Suprapubic skin (tissue), 4 donors: ENCODE data around the gene BAIAP2L2. TPM values are rescaled to one million over a fixed set of nuclear protein-coding genes. Genes with fewer than 3 reads are reported as not detected.

Source experiments
- DNase-seq, 2 donors: peaks; one replicate each; pipeline ENCODE4 v3.0.0-alpha.2; 2019; ENCODE audit warnings: low spot score in 2 of 2
- H3K27ac ChIP-seq: fragments of 200-600 bp; sonication (generic); one replicate; pipeline ENCODE4 v1.5.1; 2019
- H3K27me3 ChIP-seq: fragments of 200-600 bp; sonication (generic); one replicate; pipeline ENCODE4 v1.5.1; 2019
- H3K36me3 ChIP-seq: fragments of 200-600 bp; sonication (generic); one replicate; pipeline ENCODE4 v1.5.1; 2019
- H3K4me1 ChIP-seq: fragments of 200-600 bp; sonication (generic); one replicate; pipeline ENCODE4 v1.5.1; 2019
- H3K4me3 ChIP-seq: fragments of 200-600 bp; sonication (generic); one replicate; pipeline ENCODE4 v1.5.1; 2019; ENCODE audit warnings: mild to moderate bottlenecking
- H3K9me3 ChIP-seq: fragments of 200-600 bp; sonication (generic); one replicate; pipeline ENCODE4 v1.5.1; 2019
- CTCF ChIP-seq, 2 donors: fragments of 200-600 bp in 1 of 2; fragments of 450-650 bp in 1 of 2; sonication (generic) in 1 of 2; IDR thresholded peaks; one replicate each; pipeline ENCODE4 v1.5.1; 2016 to 2019; ENCODE audit warnings: antibody characterized with exemption in 2 of 2, mild to moderate bottlenecking in 1 of 2, moderate library complexity in 1 of 2
- EP300 ChIP-seq: sonication (generic); formaldehyde crosslinking; IDR thresholded peaks from one replicate; pipeline ENCODE4 v1.6.1; 2017; ENCODE audit warnings: antibody characterized with exemption
- POLR2A ChIP-seq, 2 donors: fragments of 450-650 bp; IDR thresholded peaks; one replicate each; pipeline ENCODE4 v1.6.1; 2017; ENCODE audit warnings: antibody characterized with exemption in 2 of 2, mild to moderate bottlenecking in 2 of 2, moderate library complexity in 2 of 2
- POLR2AphosphoS5 ChIP-seq, 3 donors: sonication (generic); formaldehyde crosslinking; IDR thresholded peaks; one replicate each; pipeline ENCODE4 v1.6.1; 2017; ENCODE audit warnings: antibody characterized with exemption in 3 of 3
- WGBS: methylation state at CpG from one replicate; pipeline ENCODE4 v1.1.5; 2018; 5-methylcytosine and 5-hydroxymethylcytosine counted together
- total RNA-seq, 4 donors: library from RNA; depleted of rRNA; stranded (reverse); fragments of >200 nt; gene quantifications; one replicate each; pipeline ENCODE4 v1.1.0, GENCODE V29; 2016

Gene BAIAP2L2
- total RNA-seq, 4 donors from 2014 or later, result 0.49 to 1.7 (median 1.6) TPM

GRCh38 chr22:38088629-38089473, 21.6 kb downstream of the BAIAP2L2 start:
- Histone ChIP-seq H3K9me3 (no peaks in the 10 kb centered on the region), H3K4me1 (peaks cover 13% of the 10 kb centered on the region), H3K36me3 (peaks cover 8% of the 10 kb centered on the region), H3K4me3 (peak overlapping the region; percentile 44), H3K27me3 (peaks cover 8% of the 10 kb centered on the region), H3K27ac (no peak overlapping the region)
- DNase-seq, result no peak
- TF ChIP-seq EP300 (no peak), CTCF (IDR thresholded peaks at IDR 0.05) (no peak), POLR2A (IDR thresholded peaks at IDR 0.05) (no peak), POLR2AphosphoS5 (IDR thresholded peaks at IDR 0.05) (no peak)
- WGBS, result 69% methylated on average over 2 of the region's 85 CpGs

GRCh38 chr22:38087855-38088254, 22.6 kb downstream of the BAIAP2L2 start:
- H3K4me3 ChIP-seq, result no peak overlapping the region
- no peak for TF ChIP-seq CTCF (IDR thresholded peaks at IDR 0.05)
- TF ChIP-seq POLR2A (IDR thresholded peaks at IDR 0.05), result no peak
- TF ChIP-seq EP300, result no peak
- no peak for TF ChIP-seq POLR2AphosphoS5 (IDR thresholded peaks at IDR 0.05)
- H3K27me3 ChIP-seq, result peaks cover 9% of the 10 kb centered on the region
- H3K9me3 ChIP-seq, result no peaks in the 10 kb centered on the region
- DNase-seq, result no peak
- no peak overlapping the region for H3K27ac ChIP-seq
- peaks cover 15% of the 10 kb centered on the region for H3K4me1 ChIP-seq
- peaks cover 8% of the 10 kb centered on the region for H3K36me3 ChIP-seq
- WGBS, result 88% methylated on average over 12 of the region's 12 CpGs

- Histone ChIP-seq H3K27ac (no peak overlapping the region), H3K9me3 (no peaks in the 10 kb centered on the region), H3K36me3 (peaks cover 8% of the 10 kb centered on the region), H3K4me3 (no peak overlapping the region), H3K27me3 (peaks cover 18% of the 10 kb centered on the region), H3K4me1 (peaks cover 24% of the 10 kb centered on the region)
- WGBS, result 73% methylated on average over 7 of the region's 13 CpGs
- no peak for TF ChIP-seq EP300
- no peak for TF ChIP-seq POLR2A (IDR thresholded peaks at IDR 0.05)
- TF ChIP-seq CTCF (IDR thresholded peaks at IDR 0.05), result no peak
- no peak for TF ChIP-seq POLR2AphosphoS5 (IDR thresholded peaks at IDR 0.05)
- no peak for DNase-seq
Observed at GRCh38 chr22:38086942-38087341, 23.5 kb downstream of the BAIAP2L2 start.

GRCh38 chr22:38086001-38086845, 24.3 kb downstream of the BAIAP2L2 start:
- peaks cover 26% of the 10 kb centered on the region for H3K27me3 ChIP-seq
- TF ChIP-seq POLR2AphosphoS5 (IDR thresholded peaks at IDR 0.05) (no peak), EP300 (no peak), CTCF (IDR thresholded peaks at IDR 0.05) (no peak), POLR2A (IDR thresholded peaks at IDR 0.05) (no peak)
- WGBS, result 93% methylated on average over 11 of the region's 25 CpGs
- no peak overlapping the region for H3K4me3 ChIP-seq
- peak in 1 of 2 donors; percentile 61 for DNase-seq
- no peaks in the 10 kb centered on the region for H3K9me3 ChIP-seq
- H3K27ac ChIP-seq, result no peak overlapping the region
- H3K36me3 ChIP-seq, result peaks cover 8% of the 10 kb centered on the region
- peaks cover 32% of the 10 kb centered on the region for H3K4me1 ChIP-seq

- 77% methylated on average over 5 of the region's 5 CpGs for WGBS
- peaks cover 8% of the 10 kb centered on the region for H3K36me3 ChIP-seq
- no peak overlapping the region for H3K4me3 ChIP-seq
- no peaks in the 10 kb centered on the region for H3K9me3 ChIP-seq
- TF ChIP-seq EP300 (no peak), POLR2A (IDR thresholded peaks at IDR 0.05) (no peak), POLR2AphosphoS5 (IDR thresholded peaks at IDR 0.05) (no peak), CTCF (IDR thresholded peaks at IDR 0.05) (no peak)
- H3K27me3 ChIP-seq, result peaks cover 26% of the 10 kb centered on the region
- no peak overlapping the region for H3K27ac ChIP-seq
- DNase-seq, result peak in 1 of 2 donors; percentile 49
- peaks cover 39% of the 10 kb centered on the region for H3K4me1 ChIP-seq
Observed at GRCh38 chr22:38085501-38085900, 25.0 kb downstream of the BAIAP2L2 start.
